IMR-90 (cell line): Measurements from ENCODE around the gene GYS1. TPM values are rescaled to one million over a fixed set of nuclear protein-coding genes. Genes with fewer than 3 reads are reported as not detected.

Experiments
- ATAC-seq: fragments of 200-7000 bp; cut with Tn5 transposase; 2 replicates; pipeline ENCODE4 v1.9.1; 2020; ENCODE audit warnings: low read depth, mild to moderate bottlenecking, moderate library complexity
- BruUV-seq: library from RNA; stranded (reverse); fragments of 400-500 nt; replicated peaks from 2 replicates; lab custom pipeline; 2021; lab: Mats Ljungman, UMichigan
- CTCF ChIA-PET: fragments of 300-600 bp; formaldehyde crosslinking; extraction: SDS; loops from one replicate; lab custom pipeline; 2021; ENCODE audit warnings: antibody characterized with exemption; lab: Yijun Ruan, JAX
- POLR2A ChIA-PET: fragments of 300-600 bp; sonication (Branson Sonifier 250); formaldehyde crosslinking; loops from one replicate; lab custom pipeline; 2022; ENCODE audit warnings: antibody characterized with exemption; ENCODE audit not compliant: unreplicated experiment; lab: Charles Lee
- DNase-seq: peaks from one replicate; pipeline ENCODE4 v3.0.0; 2013
- H2AFZ ChIP-seq: replicated peaks from 2 replicates; pipeline ENCODE3; 2013; ENCODE audit warnings: low read length, mild to moderate bottlenecking; ENCODE audit not compliant: poor library complexity
- H2AK5ac ChIP-seq: 2 replicates; pipeline ENCODE4 v1.6.1; 2013; ENCODE audit warnings: low read depth, low read length, inconsistent platforms
- H2AK9ac ChIP-seq: replicated peaks from 2 replicates; pipeline ENCODE3; 2013; ENCODE audit warnings: mild to moderate bottlenecking, low read depth, low read length, moderate library complexity; ENCODE audit not compliant: poor library complexity
- H2BK120ac ChIP-seq: 2 replicates; pipeline ENCODE4 v1.6.1; 2013; ENCODE audit warnings: low read depth, low read length, inconsistent platforms
- H2BK15ac ChIP-seq: 3 replicates; pipeline ENCODE4 v1.6.1; 2013; ENCODE audit warnings: low read depth, low read length, inconsistent platforms
- H2BK20ac ChIP-seq: 2 replicates; pipeline ENCODE4 v1.6.1; 2013; ENCODE audit warnings: low read depth, mild to moderate bottlenecking, inconsistent platforms, low read length, moderate library complexity
- H2BK5ac ChIP-seq: 2 replicates; pipeline ENCODE4 v1.6.1; 2013; ENCODE audit warnings: mild to moderate bottlenecking, low read depth, low read length, inconsistent platforms; ENCODE audit not compliant: poor library complexity, severe bottlenecking
- H3K14ac ChIP-seq: replicated peaks from 2 replicates; pipeline ENCODE4 v1.6.1; 2013; ENCODE audit warnings: low read depth, low read length, inconsistent platforms
- H3K18ac ChIP-seq: 2 replicates; pipeline ENCODE4 v1.6.1; 2013; ENCODE audit warnings: low read depth, low read length, control low read depth
- H3K23ac ChIP-seq: 2 replicates; pipeline ENCODE4 v1.6.1; 2013; ENCODE audit warnings: low read depth, low read length, inconsistent platforms
- H3K27ac ChIP-seq: 2 replicates; pipeline ENCODE4 v1.5.1; 2013; ENCODE audit warnings: mild to moderate bottlenecking, control low read depth, low read length; ENCODE audit not compliant: insufficient read depth
- H3K27me3 ChIP-seq: 2 replicates; pipeline ENCODE4 v1.6.1; 2013; ENCODE audit warnings: low read length; ENCODE audit not compliant: control insufficient read depth, insufficient read depth
- H3K36me3 ChIP-seq: 2 replicates; pipeline ENCODE4 v1.6.1; 2013; ENCODE audit warnings: low read length, mixed read lengths; ENCODE audit not compliant: control insufficient read depth, insufficient read depth
- H3K4ac ChIP-seq: 2 replicates; pipeline ENCODE4 v1.6.1; 2013; ENCODE audit warnings: low read depth, low read length, inconsistent platforms
- H3K4me1 ChIP-seq: 2 replicates; pipeline ENCODE4 v1.6.1; 2013; ENCODE audit warnings: low read length, mixed read lengths; ENCODE audit not compliant: control insufficient read depth, insufficient read depth
- H3K4me2 ChIP-seq: 2 replicates; pipeline ENCODE4 v1.6.1; 2013; ENCODE audit warnings: low read depth, mild to moderate bottlenecking, control low read depth, low read length, moderate library complexity
- H3K4me3 ChIP-seq: 2 replicates; pipeline ENCODE4 v1.5.1; 2013; ENCODE audit warnings: low read depth, mild to moderate bottlenecking, control low read depth, low read length, moderate library complexity; ENCODE audit not compliant: insufficient read depth
- H3K56ac ChIP-seq: 2 replicates; pipeline ENCODE4 v1.6.1; 2013; ENCODE audit warnings: low read length, inconsistent platforms; ENCODE audit not compliant: insufficient read depth; ENCODE audit errors: extremely low read depth
- H3K79me1 ChIP-seq, 2 experiments: 2 replicates each; pipeline ENCODE4 v1.6.1; 2013; ENCODE audit warnings: low read length in 2 of 2, inconsistent platforms in 1 of 2, low read depth in 1 of 2
- H3K9ac ChIP-seq: 2 replicates; pipeline ENCODE4 v1.6.1; 2013; ENCODE audit warnings: low read depth, low read length, control low read depth
- H3K9me1 ChIP-seq: 2 replicates; pipeline ENCODE4 v1.6.1; 2013; ENCODE audit warnings: low read length, inconsistent platforms; ENCODE audit not compliant: insufficient read depth
- H3K9me3 ChIP-seq: 2 replicates; pipeline ENCODE4 v1.6.1; 2013; ENCODE audit warnings: low read length; ENCODE audit not compliant: control insufficient read depth, insufficient read depth
- H4K20me1 ChIP-seq: 2 replicates; pipeline ENCODE4 v1.6.1; 2013; ENCODE audit warnings: low read length, inconsistent platforms; ENCODE audit not compliant: insufficient read depth
- H4K5ac ChIP-seq: 2 replicates; pipeline ENCODE4 v1.6.1; 2013; ENCODE audit warnings: mild to moderate bottlenecking, low read depth, low read length, control low read depth
- H4K8ac ChIP-seq, 2 experiments: 2 replicates each; pipeline ENCODE4 v1.6.1; 2013; ENCODE audit warnings: low read depth in 2 of 2, low read length in 2 of 2, control low read depth in 1 of 2, inconsistent platforms in 1 of 2
- H4K91ac ChIP-seq: 2 replicates; pipeline ENCODE4 v1.6.1; 2013; ENCODE audit warnings: low read depth, low read length, inconsistent platforms; ENCODE audit not compliant: insufficient read depth
- BHLHE40 ChIP-seq: fragments of 150-350 bp; IDR thresholded peaks from 2 replicates; pipeline ENCODE4 v1.6.1; 2016; ENCODE audit warnings: mild to moderate bottlenecking, low read depth, low read length
- MAFK ChIP-seq: IDR thresholded peaks from 2 replicates; pipeline ENCODE4 v1.6.1; 2012; ENCODE audit warnings: low read depth, low read length, improper control_type of control experiment
- RCOR1 ChIP-seq: IDR thresholded peaks from 2 replicates; pipeline ENCODE4 v1.6.1; 2012; ENCODE audit warnings: mild to moderate bottlenecking, low read length, improper control_type of control experiment; ENCODE audit not compliant: insufficient replicate concordance
- RFX5 ChIP-seq: IDR thresholded peaks from 2 replicates; pipeline ENCODE4 v1.8.0; 2012; ENCODE audit warnings: low read depth, mild to moderate bottlenecking, low read length, moderate library complexity
- WGBS, 2 experiments: methylation state at CpG; one replicate each; pipeline versions ENCODE4 v1.1.5 to v1.1.7; 2013; ENCODE audit warnings: missing lambda C conversion rate in 2 of 2; ENCODE audit not compliant: insufficient read length in 1 of 2; ENCODE audit errors: extremely low coverage in 2 of 2; 5-methylcytosine and 5-hydroxymethylcytosine counted together
- dilution Hi-C: fragments of 300-500 bp; cut with HindIII; formaldehyde crosslinking; loops from one replicate; pipeline ENCODE4 v1.14.3; 2018; ENCODE audit warnings: low sequenced_read_pairs; ENCODE audit not compliant: unreplicated experiment
- in situ Hi-C: fragments of 300-500 bp; cut with MboI; formaldehyde crosslinking; loops from 3 replicates; pipeline ENCODE4 v1.14.3; 2019; ENCODE audit warnings: low sequenced_read_pairs, inconsistent platforms, mixed read lengths
- intact Hi-C: fragments of 100-400 bp; cut with micrococcal nuclease; formaldehyde crosslinking; loops from 2 replicates; pipeline ENCODE4 v1.10.0; 2022
- polyA plus RNA-seq, 3 experiments: library from polyadenylated mRNA; depleted of rRNA; stranded (reverse); fragments of >200 nt; gene quantifications; 2 replicates each; pipeline ENCODE4 v1.2.3, GENCODE V29; 2012; ENCODE audit warnings: low replicate concordance in 1 of 3
- total RNA-seq: library from RNA; depleted of rRNA; stranded (reverse); fragments of >200 nt; gene quantifications from 2 replicates; pipeline ENCODE4 v1.2.3, GENCODE V29; 2012
- TF ChIP-seq, protein P1 (sequence below): fragments of 150-350 bp; IDR thresholded peaks from 2 replicates; pipeline ENCODE4 v1.6.1; 2017; ENCODE audit warnings: mild to moderate bottlenecking, antibody characterized with exemption, low read length, low read depth

GYS1 gene
- total and polyA plus RNA-seq, 2 of the 4 experiments (the other 2 are of a cell fraction): 38.7 to 72.2 TPM

DNA sequence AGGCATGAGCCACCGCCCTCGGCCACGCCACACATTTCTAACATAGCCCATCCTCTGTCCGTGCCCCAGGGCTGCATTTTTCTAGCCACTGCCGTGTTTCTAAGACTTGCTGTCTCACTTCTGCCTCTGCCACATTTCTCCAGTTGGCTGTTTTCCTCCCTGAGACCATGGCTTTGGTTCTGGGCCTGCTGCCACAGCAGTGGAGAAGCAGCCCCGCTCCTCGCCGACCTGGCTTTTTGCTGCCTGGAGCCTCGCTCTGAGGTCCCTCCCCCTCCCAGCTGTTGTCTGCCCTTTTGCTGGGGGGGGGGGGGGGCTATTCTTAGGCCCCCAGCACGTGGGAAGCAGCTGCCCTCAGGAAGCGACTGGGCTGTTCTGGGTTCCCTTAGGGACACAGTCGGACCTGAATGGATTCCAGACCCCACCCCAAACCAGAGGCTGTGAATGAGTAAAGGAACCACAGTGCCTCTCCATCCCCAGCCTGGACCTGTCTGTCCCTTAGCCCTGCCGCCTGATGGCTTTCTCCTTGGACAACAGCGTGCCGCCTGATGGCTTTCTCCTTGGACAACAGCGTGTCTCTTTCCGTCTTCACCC, 3.3 kb downstream of the GYS1 start:
- BruUV-seq: no TSS peak
- no peak for DNase-seq
- H3K4ac ChIP-seq: no peak overlapping the region
- H4K20me1 ChIP-seq: peaks cover 28% of the 10 kb centered on the region
- no peak for ATAC-seq
- in situ Hi-C loops: no loop called here
- H3K23ac ChIP-seq: no peak overlapping the region
- no peak overlapping the region for H3K9ac ChIP-seq
- no peak overlapping the region for H2AFZ ChIP-seq
- peaks cover 11% of the 10 kb centered on the region for H3K4me1 ChIP-seq
- H3K18ac ChIP-seq: no peak overlapping the region
- H3K9me3 ChIP-seq: no peaks in the 10 kb centered on the region
- H4K5ac ChIP-seq: no peak overlapping the region
- H2BK120ac ChIP-seq: no peak overlapping the region
- peaks cover 24 to 78% of the 10 kb centered on the region in 2 experiments for H3K79me1 ChIP-seq
- no peak overlapping the region for H4K91ac ChIP-seq
- H2AK5ac ChIP-seq: no peak overlapping the region
- H2BK15ac ChIP-seq: no peak overlapping the region
- peaks cover 13% of the 10 kb centered on the region for H3K9me1 ChIP-seq
- intact Hi-C loops: loop anchor here (5.0 to 10.0 kb wide), 3 partner anchors 68 to 215 kb away; partner anchors contain the start of genes CGB7 and KCNA7
- no peak overlapping the region for H2AK9ac ChIP-seq
- no peak overlapping the region for H3K56ac ChIP-seq
- ChIA-PET CTCF (interaction anchor here (1.0 kb wide), 1 partner anchor 10 kb away, joined by 4 read pairs; no protein-coding TSS in a partner anchor), POLR2A (no interaction called here)
- H3K14ac ChIP-seq: no peak overlapping the region
- no peak overlapping the region for H4K8ac ChIP-seq
- dilution Hi-C loops: no loop called here
- no peak overlapping the region for H3K4me2 ChIP-seq
- H2BK20ac ChIP-seq: no peak overlapping the region
- 86% methylated on average over 6 of the region's 17 CpGs; no CpG with 5 or more reads in 1 of the 2 experiments for WGBS, 2 experiments
- no peak overlapping the region for H3K27ac ChIP-seq
- no peaks in the 10 kb centered on the region for H3K27me3 ChIP-seq
- no peak overlapping the region for H3K4me3 ChIP-seq
- H2BK5ac ChIP-seq: no peak overlapping the region
- peaks cover 42% of the 10 kb centered on the region for H3K36me3 ChIP-seq
- TF ChIP-seq, protein P1, sequence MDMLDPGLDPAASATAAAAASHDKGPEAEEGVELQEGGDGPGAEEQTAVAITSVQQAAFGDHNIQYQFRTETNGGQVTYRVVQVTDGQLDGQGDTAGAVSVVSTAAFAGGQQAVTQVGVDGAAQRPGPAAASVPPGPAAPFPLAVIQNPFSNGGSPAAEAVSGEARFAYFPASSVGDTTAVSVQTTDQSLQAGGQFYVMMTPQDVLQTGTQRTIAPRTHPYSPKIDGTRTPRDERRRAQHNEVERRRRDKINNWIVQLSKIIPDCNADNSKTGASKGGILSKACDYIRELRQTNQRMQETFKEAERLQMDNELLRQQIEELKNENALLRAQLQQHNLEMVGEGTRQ: no peak
- TF ChIP-seq RFX5: no peak
- no peak for TF ChIP-seq MAFK
- TF ChIP-seq RCOR1: no peak
- TF ChIP-seq BHLHE40: no peak
